Progenitor cell of endocrine pancreas (in vitro differentiated cells): ENCODE measurements around the gene PTGIR. TPM values are rescaled to one million over a fixed set of nuclear protein-coding genes. Genes with fewer than 3 reads are reported as not detected.

Experiments used
- DNase-seq: peaks from one replicate; pipeline ENCODE4 v3.0.0; 2021; ENCODE audit warnings: low spot score; ENCODE audit not compliant: unreplicated experiment
- H3K27ac Mint-ChIP-seq: 2 replicates; pipeline ENCODE4 v1.8.0; 2021; ENCODE audit warnings: mild to moderate bottlenecking, moderate library complexity, mixed read lengths
- H3K27me3 Mint-ChIP-seq: 2 replicates; pipeline ENCODE4 v1.8.0; 2021; ENCODE audit warnings: mixed read lengths
- H3K36me3 Mint-ChIP-seq: 2 replicates; pipeline ENCODE4 v1.8.0; 2022; ENCODE audit warnings: mixed read lengths; ENCODE audit not compliant: insufficient read depth
- H3K4me1 Mint-ChIP-seq: 2 replicates; pipeline ENCODE4 v1.8.0; 2021; ENCODE audit warnings: low read depth, mixed read lengths
- H3K4me3 Mint-ChIP-seq: 2 replicates; pipeline ENCODE4 v1.8.0; 2021; ENCODE audit warnings: low read depth, mild to moderate bottlenecking, moderate library complexity, mixed read lengths
- H3K9me3 Mint-ChIP-seq: 2 replicates; pipeline ENCODE4 v1.8.0; 2021; ENCODE audit warnings: low read depth, mixed read lengths
- total RNA-seq: library from RNA; stranded (reverse); gene quantifications from 2 replicates; pipeline ENCODE4 v1.2.1, GENCODE V29; 2021
- TF ChIP-seq, protein P1 (sequence below): fragments of 200-600 bp; sonication (generic); IDR thresholded peaks from one replicate; pipeline ENCODE4 v1.5.0; 2021; ENCODE audit warnings: antibody characterized with exemption, mild to moderate bottlenecking; ENCODE audit not compliant: unreplicated experiment

The PTGIR gene
- total RNA-seq, 1 donor from 2014 or later = not detected

DNA sequence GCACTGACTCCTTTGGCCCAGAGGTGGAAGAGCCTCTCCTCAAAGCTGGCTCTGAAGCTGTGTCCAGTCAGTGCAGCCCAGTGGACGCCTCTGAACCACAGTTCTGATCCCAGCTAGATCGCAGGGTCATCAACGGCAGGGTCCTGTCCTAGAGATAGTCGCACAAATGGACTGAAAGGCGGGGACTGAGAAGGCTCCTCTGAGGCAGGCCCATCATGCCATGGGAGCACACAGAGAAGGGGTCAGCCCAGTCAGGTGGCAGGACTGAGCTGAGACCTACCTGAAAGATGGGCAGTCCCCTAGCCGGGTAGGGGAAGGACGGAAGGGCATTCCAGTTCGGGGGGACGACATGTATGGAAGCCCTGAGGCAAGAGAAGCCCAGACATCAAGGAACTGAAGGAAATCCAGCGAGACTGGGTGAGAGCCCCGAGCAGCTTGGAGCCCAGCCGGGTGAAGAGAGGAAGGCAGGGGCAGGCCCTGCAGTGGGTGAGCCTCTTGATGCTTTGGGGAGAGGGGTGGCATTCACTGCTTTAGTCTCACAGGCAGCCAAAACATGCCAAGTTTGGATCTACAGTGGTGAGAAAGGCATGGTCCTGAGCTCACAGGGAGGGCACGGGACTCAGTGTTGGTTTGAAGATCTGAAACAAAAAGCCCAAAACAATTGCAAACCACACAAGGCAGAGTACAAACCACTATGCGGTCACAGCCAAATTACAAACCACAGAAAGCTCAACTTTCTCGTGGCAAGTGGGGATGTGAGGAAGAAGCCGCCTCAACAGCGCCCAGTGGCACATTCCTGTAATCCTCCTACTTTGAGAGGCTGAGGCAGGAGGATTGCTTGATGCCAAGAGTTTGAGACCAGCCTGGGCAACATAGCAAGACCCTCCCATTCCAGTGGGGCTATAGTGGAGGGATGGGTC, 13.8 kb downstream of the PTGIR start:
- no peak for DNase-seq
- peaks cover 5% of the 10 kb centered on the region for H3K27me3 Mint-ChIP-seq
- H3K4me3 Mint-ChIP-seq = no peak overlapping the region
- H3K9me3 Mint-ChIP-seq = no peaks in the 10 kb centered on the region
- H3K36me3 Mint-ChIP-seq = peaks cover 16% of the 10 kb centered on the region
- TF ChIP-seq, protein P1, sequence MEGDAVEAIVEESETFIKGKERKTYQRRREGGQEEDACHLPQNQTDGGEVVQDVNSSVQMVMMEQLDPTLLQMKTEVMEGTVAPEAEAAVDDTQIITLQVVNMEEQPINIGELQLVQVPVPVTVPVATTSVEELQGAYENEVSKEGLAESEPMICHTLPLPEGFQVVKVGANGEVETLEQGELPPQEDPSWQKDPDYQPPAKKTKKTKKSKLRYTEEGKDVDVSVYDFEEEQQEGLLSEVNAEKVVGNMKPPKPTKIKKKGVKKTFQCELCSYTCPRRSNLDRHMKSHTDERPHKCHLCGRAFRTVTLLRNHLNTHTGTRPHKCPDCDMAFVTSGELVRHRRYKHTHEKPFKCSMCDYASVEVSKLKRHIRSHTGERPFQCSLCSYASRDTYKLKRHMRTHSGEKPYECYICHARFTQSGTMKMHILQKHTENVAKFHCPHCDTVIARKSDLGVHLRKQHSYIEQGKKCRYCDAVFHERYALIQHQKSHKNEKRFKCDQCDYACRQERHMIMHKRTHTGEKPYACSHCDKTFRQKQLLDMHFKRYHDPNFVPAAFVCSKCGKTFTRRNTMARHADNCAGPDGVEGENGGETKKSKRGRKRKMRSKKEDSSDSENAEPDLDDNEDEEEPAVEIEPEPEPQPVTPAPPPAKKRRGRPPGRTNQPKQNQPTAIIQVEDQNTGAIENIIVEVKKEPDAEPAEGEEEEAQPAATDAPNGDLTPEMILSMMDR = no peak
- H3K4me1 Mint-ChIP-seq = peaks cover 3% of the 10 kb centered on the region
- peak overlapping the region; percentile 81 for H3K27ac Mint-ChIP-seq

DNA sequence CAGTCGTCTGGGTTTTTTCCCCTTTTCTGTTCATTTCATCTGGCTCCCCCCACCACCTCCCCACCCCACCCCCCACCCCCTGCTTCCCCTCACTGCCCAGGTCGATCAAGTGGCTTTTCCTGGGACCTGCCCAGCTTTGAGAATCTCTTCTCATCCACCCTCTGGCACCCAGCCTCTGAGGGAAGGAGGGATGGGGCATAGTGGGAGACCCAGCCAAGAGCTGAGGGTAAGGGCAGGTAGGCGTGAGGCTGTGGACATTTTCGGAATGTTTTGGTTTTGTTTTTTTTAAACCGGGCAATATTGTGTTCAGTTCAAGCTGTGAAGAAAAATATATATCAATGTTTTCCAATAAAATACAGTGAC, 14.5 kb downstream of the PTGIR start:
- TF ChIP-seq, protein P1 = no peak
- no peak for DNase-seq
- Mint-ChIP-seq H3K4me3 (no peak overlapping the region), H3K27me3 (peaks cover 3% of the 10 kb centered on the region), H3K27ac (no peak overlapping the region), H3K4me1 (peaks cover 6% of the 10 kb centered on the region), H3K36me3 (peaks cover 16% of the 10 kb centered on the region), H3K9me3 (no peaks in the 10 kb centered on the region)

DNA sequence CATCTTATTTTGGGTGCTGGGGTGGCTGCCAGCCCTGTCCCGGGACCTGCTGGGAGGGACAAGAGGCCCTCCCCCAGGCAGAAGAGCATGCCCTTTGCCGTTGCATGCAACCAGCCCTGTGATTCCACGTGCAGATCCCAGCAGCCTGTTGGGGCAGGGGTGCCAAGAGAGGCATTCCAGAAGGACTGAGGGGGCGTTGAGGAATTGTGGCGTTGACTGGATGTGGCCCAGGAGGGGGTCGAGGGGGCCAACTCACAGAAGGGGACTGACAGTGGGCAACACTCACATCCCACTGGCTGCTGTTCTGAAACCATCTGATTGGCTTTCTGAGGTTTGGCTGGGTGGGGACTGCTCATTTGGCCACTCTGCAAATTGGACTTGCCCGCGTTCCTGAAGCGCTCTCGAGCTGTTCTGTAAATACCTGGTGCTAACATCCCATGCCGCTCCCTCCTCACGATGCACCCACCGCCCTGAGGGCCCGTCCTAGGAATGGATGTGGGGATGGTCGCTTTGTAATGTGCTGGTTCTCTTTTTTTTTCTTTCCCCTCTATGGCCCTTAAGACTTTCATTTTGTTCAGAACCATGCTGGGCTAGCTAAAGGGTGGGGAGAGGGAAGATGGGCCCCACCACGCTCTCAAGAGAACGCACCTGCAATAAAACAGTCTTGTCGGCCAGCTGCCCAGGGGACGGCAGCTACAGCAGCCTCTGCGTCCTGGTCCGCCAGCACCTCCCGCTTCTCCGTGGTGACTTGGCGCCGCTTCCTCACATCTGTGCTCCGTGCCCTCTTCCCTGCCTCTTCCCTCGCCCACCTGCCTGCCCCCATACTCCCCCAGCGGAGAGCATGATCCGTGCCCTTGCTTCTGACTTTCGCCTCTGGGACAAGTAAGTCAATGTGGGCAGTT, 15.1 kb downstream of the PTGIR start:
- peaks cover 16% of the 10 kb centered on the region for H3K36me3 Mint-ChIP-seq
- TF ChIP-seq, protein P1 = no peak
- peaks cover 8% of the 10 kb centered on the region for H3K4me1 Mint-ChIP-seq
- no peak for DNase-seq
- H3K4me3 Mint-ChIP-seq = no peak overlapping the region
- no peaks in the 10 kb centered on the region for H3K9me3 Mint-ChIP-seq
- peak overlapping the region; percentile 67 for H3K27ac Mint-ChIP-seq
- peaks cover 3% of the 10 kb centered on the region for H3K27me3 Mint-ChIP-seq

DNA sequence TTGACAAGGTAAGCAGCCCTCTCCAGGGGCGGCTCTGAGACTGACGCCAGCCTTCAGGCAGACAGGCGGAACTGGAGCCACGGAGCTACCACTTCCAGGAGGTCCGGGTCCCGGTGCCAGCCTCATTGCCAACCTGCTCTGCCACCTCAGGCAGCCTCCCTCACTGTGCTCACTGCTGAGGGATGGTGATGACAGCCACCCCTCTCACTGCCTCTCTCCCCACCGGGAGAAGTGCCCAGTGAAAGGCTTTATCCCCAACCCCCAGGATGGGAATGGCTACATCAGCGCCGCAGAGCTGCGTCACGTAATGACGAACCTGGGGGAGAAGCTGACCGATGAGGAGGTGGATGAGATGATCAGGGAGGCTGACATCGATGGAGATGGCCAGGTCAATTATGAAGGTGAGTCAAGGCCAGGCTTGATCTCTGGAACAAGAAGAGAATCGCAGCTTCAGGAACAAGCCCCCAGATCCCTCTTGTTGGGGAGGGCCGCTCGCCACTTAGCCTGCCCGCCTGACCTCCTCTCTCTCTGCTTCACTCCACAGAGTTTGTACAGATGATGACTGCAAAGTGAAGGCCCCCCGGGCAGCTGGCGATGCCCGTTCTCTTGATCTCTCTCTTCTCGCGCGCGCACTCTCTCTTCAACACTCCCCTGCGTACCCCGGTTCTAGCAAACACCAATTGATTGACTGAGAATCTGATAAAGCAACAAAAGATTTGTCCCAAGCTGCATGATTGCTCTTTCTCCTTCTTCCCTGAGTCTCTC, 16.1 kb downstream of the PTGIR start:
- H3K4me3 Mint-ChIP-seq = no peak overlapping the region
- H3K4me1 Mint-ChIP-seq = peaks cover 13% of the 10 kb centered on the region
- no peaks in the 10 kb centered on the region for H3K27me3 Mint-ChIP-seq
- no peak for DNase-seq
- H3K9me3 Mint-ChIP-seq = no peaks in the 10 kb centered on the region
- H3K27ac Mint-ChIP-seq = peak overlapping the region; percentile 38
- peaks cover 16% of the 10 kb centered on the region for H3K36me3 Mint-ChIP-seq
- TF ChIP-seq, protein P1 = no peak
